Measurements from ENCODE around the gene SHROOM4.

Gene SHROOM4

DNA sequence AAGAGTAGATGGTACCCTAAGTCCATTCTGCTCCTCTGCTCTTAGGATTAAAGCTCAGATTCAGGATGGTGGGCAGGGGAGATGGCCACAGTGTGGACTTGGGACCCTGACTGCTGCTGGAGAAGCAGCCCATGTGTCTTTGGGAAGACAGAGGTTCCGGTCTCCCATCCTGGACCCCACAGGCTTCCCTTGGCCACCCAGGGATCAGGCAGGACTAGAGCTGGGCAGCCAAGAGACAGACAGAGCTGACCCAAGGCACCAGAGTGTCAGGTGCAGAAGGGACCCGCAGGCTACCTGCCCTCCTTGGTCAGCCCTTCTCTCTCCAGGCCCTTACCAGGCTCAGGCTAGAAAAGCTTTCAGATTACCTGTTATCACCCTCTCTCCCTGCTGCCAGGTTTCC is 25.7 kb upstream of the SHROOM4 start:
- no peak overlapping the region for H3K4me2 ChIP-seq (ENCODE audit: insufficient read depth, low read length)
- H3K4me1 ChIP-seq (ENCODE audit: insufficient read depth, low read length): no peaks in the 10 kb centered on the region
- H3K79me2 ChIP-seq (ENCODE audit: insufficient read depth, low read length): no peaks in the 10 kb centered on the region
- no peak for DNase-seq
- no peaks in the 10 kb centered on the region for H4K20me1 ChIP-seq (ENCODE audit: insufficient read depth, low read length)
- H3K4me3 ChIP-seq (ENCODE audit: low read depth in 1 of 2, low read length in 2 of 2): no peak overlapping the region
- H3K9me3 ChIP-seq (ENCODE audit: insufficient read depth, low read length, severe bottlenecking): no peaks in the 10 kb centered on the region
- TF ChIP-seq, protein P1, sequence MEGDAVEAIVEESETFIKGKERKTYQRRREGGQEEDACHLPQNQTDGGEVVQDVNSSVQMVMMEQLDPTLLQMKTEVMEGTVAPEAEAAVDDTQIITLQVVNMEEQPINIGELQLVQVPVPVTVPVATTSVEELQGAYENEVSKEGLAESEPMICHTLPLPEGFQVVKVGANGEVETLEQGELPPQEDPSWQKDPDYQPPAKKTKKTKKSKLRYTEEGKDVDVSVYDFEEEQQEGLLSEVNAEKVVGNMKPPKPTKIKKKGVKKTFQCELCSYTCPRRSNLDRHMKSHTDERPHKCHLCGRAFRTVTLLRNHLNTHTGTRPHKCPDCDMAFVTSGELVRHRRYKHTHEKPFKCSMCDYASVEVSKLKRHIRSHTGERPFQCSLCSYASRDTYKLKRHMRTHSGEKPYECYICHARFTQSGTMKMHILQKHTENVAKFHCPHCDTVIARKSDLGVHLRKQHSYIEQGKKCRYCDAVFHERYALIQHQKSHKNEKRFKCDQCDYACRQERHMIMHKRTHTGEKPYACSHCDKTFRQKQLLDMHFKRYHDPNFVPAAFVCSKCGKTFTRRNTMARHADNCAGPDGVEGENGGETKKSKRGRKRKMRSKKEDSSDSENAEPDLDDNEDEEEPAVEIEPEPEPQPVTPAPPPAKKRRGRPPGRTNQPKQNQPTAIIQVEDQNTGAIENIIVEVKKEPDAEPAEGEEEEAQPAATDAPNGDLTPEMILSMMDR (IDR thresholded peaks at IDR 0.05; ENCODE audit: borderline replicate concordance, extremely low read depth, low read length, poor library complexity, severe bottlenecking): no peak
- TF ChIP-seq EZH2 (IDR thresholded peaks at IDR 0.05; ENCODE audit: borderline replicate concordance, low read depth, low read length, severe bottlenecking): no peak
- no peaks in the 10 kb centered on the region for H3K27me3 ChIP-seq (ENCODE audit: insufficient read depth, low read length, poor library complexity)
- no peak for ATAC-seq (ENCODE audit: insufficient read depth, low read depth)
- no peaks in the 10 kb centered on the region for H3K36me3 ChIP-seq (ENCODE audit: insufficient read depth, low read length)
- H3K9ac ChIP-seq (ENCODE audit: low read depth, low read length): no peak overlapping the region
- H2AFZ ChIP-seq (ENCODE audit: low read depth, low read length): no peak overlapping the region
- no peak overlapping the region for H3K27ac ChIP-seq (ENCODE audit: low read length)

GRCh38 chrX:50838820-50839600 is 25.0 kb upstream of the SHROOM4 start:
- Histone ChIP-seq H3K4me3 (ENCODE audit: low read depth in 1 of 2, low read length in 2 of 2) (no peak overlapping the region), H2AFZ (ENCODE audit: low read depth, low read length) (no peak overlapping the region), H3K9me3 (ENCODE audit: insufficient read depth, low read length, severe bottlenecking) (no peaks in the 10 kb centered on the region), H3K9ac (ENCODE audit: low read depth, low read length) (no peak overlapping the region), H3K79me2 (ENCODE audit: insufficient read depth, low read length) (no peaks in the 10 kb centered on the region), H3K4me2 (ENCODE audit: insufficient read depth, low read length) (no peak overlapping the region), H3K36me3 (ENCODE audit: insufficient read depth, low read length) (no peaks in the 10 kb centered on the region), H3K4me1 (ENCODE audit: insufficient read depth, low read length) (no peaks in the 10 kb centered on the region), H4K20me1 (ENCODE audit: insufficient read depth, low read length) (no peaks in the 10 kb centered on the region), H3K27me3 (ENCODE audit: insufficient read depth, low read length, poor library complexity) (no peaks in the 10 kb centered on the region), H3K27ac (ENCODE audit: low read length) (no peak overlapping the region)
- TF ChIP-seq, protein P1 (IDR thresholded peaks at IDR 0.05; ENCODE audit: borderline replicate concordance, extremely low read depth, low read length, poor library complexity, severe bottlenecking): no peak
- TF ChIP-seq EZH2 (IDR thresholded peaks at IDR 0.05; ENCODE audit: borderline replicate concordance, low read depth, low read length, severe bottlenecking): no peak
- ATAC-seq (ENCODE audit: insufficient read depth, low read depth) (no peak), DNase-seq (no peak)

DNA sequence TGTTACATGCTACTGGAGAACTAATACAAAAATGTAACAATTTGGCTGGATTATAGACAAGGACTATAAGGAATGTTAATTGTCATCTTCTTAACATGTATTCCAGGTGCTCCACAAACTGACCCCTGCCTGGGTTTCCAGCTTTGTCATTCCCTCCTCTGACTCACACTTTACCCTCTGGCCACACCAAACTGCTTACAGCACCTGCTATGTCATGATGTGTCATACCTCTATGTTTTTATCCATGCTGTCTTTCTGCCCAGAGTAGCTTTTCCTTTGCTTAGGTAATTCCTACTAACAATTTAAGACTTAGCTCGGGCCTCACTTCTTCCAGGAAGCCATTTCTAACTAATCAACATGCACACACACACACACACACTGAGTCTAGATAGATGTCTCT is 14.0 kb upstream of the SHROOM4 start:
- no peaks in the 10 kb centered on the region for H3K36me3 ChIP-seq (ENCODE audit: insufficient read depth, low read length)
- DNase-seq (no peak), ATAC-seq (ENCODE audit: insufficient read depth, low read depth) (no peak)
- no peaks in the 10 kb centered on the region for H3K4me1 ChIP-seq (ENCODE audit: insufficient read depth, low read length)
- no peaks in the 10 kb centered on the region for H3K27me3 ChIP-seq (ENCODE audit: insufficient read depth, low read length, poor library complexity)
- H3K27ac ChIP-seq (ENCODE audit: low read length): no peak overlapping the region
- no peak overlapping the region for H3K9ac ChIP-seq (ENCODE audit: low read depth, low read length)
- no peak overlapping the region for H3K4me3 ChIP-seq (ENCODE audit: low read depth in 1 of 2, low read length in 2 of 2)
- TF ChIP-seq EZH2 (IDR thresholded peaks at IDR 0.05; ENCODE audit: borderline replicate concordance, low read depth, low read length, severe bottlenecking): no peak
- TF ChIP-seq, protein P1 (IDR thresholded peaks at IDR 0.05; ENCODE audit: borderline replicate concordance, extremely low read depth, low read length, poor library complexity, severe bottlenecking): no peak
- H3K9me3 ChIP-seq (ENCODE audit: insufficient read depth, low read length, severe bottlenecking): no peaks in the 10 kb centered on the region
- H4K20me1 ChIP-seq (ENCODE audit: insufficient read depth, low read length): no peaks in the 10 kb centered on the region
- H3K4me2 ChIP-seq (ENCODE audit: insufficient read depth, low read length): no peak overlapping the region
- H3K79me2 ChIP-seq (ENCODE audit: insufficient read depth, low read length): no peaks in the 10 kb centered on the region
- no peak overlapping the region for H2AFZ ChIP-seq (ENCODE audit: low read depth, low read length)

All from DND-41 (cell line).